Activated naive CD4-positive, alpha-beta T cell treated with anti-CD3 and anti-CD28 coated beads, Interleukin-2, amount 50 U/mL, for 16 hours (primary cell): ENCODE data around the gene BMPER.

Experiments
- DNase-seq: peaks from one replicate; pipeline ENCODE4 v3.0.0-alpha.2; 2020

Gene BMPER

DNA sequence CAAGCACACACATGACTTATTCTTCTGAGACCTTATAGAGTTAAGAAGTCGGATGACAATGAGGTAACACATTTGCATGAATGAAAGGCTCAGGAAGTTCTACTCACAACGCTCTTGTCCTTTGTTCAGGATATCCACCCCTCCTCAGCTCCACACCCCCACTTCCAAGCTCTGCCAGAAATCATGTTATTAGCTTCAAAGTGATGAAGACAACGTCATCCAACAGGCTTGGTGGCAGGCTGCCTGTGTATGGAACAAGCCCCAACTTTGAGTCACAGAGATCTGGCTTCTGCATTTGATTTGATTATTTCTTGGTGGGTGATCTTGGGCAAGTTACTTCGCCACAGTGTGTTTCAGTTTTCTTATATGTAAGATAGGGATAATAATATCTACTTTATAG, 12.4 kb upstream of the BMPER start:
- DNase-seq, result no peak

DNA sequence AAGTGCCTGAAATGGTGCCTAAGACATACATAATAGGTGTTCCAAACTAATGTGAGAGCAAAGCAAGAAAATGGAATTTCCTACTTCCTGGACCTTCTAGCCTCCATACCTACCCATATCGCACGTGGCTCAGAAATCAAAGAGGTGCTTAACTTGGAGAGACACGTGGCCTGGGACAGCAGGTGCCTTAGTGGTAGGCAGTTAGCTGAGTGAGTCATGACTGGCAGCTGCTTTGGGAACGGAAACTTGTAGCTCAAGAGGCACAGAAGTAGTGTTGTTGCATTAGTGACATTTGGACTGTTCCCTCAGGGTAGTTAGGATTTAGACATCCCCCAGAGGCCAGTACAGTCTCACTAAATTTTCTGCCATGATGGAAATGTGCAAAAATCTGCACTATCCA, 12.0 kb upstream of the BMPER start:
- no peak for DNase-seq

DNA sequence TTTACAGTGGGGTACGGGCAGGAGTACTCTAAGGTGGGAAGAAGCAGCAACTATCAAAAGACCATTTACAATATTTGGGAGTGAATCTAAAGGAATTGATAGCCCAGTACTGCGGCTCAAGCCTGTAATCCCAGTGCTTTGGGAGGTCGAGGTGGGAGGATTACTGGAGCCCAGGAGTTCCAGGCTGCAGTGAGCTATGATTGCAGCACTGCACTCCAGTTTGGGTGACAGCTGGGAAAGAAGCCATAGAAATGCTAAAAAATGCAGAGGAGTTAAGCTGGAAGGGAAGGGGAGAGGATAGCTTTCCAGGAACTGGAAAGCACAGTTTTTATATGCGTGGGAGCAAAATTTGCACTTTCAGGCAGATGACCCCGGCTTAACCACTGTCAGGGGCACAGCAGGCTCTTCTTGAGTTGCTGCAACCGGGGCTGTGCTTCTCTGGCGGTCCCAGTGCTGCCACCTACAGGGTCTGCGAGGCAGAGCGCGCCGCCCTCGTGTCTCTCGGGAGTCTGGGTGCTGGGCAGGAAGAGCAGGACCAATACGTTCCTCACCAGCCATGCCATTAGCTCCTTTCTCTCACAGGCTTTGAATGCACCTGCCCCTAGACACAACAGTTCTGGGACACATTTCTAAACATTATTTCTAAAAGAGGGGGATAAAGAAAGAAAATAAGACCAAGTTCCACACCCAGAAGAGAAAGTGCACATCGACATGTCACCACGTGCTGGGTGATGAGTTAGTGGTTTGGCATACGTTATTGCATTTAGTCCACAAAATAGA, 10.1 kb upstream of the BMPER start:
- peak; percentile 70 for DNase-seq

- no peak for DNase-seq
Measured at GRCh38 chr7:33900501-33900900, 4.8 kb upstream of the BMPER start.

GRCh38 chr7:33901199-33901598, 4.1 kb upstream of the BMPER start:
- DNase-seq, result no peak

DNA sequence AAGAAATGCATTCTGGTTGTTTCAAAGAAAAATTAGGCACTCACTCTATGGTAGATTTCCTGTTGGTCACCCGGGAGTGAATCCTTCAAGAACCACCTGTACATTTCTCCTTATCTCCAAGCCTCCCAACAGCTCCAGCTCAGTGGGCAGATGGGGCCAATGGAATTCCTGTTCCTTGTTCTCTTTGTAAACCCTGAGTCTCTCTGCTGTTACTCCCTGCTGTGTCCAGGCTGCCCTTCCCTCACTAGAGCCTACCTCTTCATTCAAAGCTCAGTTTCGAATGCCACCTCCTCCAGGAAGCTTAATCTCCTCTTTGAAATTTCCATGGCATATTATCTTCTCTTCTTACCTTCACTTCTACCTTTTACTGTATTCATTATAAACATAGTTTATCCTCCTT, 3.5 kb upstream of the BMPER start:
- DNase-seq, result no peak

DNA sequence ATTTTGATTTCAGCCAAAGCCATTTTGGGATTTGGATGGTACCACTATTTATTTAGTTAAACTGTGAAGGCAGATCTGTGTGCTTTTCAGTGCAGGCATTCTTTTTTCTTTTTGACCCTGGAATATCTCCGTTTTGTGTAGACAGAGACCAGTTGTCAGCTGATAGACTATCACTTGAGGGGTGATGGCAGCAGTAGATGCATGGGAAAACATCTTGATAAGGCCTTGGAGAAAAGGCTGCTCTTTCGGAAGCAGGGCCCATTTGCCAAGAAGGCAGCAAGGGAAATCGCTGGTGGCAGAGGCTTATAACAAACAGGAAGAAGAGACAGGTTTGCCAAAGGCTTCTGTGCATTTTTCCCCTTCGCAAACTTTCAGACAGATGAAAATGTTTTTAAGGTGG, 2.6 kb upstream of the BMPER start:
- no peak for DNase-seq

GRCh38 chr7:33903791-33904680, 1.3 kb upstream of the BMPER start:
- peak; percentile 16 for DNase-seq

DNA sequence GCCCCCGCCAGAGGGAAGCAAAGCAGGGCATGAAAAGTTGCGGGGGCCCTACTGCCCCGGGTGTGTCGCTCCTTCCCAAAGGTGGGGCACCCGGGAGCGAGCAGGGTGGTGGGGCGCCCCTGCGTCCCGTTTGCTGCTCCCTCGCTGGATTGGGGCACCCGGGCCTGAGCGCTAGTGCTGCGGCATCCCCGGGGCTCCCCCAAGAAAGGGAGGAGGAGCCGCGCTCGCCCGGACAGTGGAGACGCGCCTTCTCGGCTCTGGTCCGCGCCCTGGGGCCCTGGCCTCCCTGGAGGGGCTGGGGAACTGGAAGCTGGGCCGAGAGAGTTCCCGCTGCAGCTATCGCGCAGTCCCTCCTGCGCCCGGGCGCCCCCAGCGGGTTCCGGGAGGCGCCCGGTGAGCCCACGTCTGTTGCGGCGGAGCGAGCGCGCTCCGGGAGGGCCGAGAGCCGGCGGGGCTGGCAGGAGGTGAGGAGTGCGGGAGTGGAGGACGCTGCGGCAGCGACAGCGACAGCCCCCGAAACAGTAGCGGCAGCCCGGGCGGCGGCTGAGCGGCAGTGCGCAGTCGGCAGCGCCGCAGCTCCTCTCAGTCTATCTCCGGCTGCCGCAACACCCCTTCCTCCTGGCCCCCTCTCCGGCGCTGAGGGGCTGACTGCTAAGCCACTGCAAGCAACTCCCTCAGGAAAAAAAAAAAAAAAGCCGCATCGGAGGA, 504 bp upstream of the BMPER start:
- peak; percentile 11 for DNase-seq

- DNase-seq, result no peak
Measured at GRCh38 chr7:33906697-33907096, 1.4 kb downstream of the BMPER start.

DNA sequence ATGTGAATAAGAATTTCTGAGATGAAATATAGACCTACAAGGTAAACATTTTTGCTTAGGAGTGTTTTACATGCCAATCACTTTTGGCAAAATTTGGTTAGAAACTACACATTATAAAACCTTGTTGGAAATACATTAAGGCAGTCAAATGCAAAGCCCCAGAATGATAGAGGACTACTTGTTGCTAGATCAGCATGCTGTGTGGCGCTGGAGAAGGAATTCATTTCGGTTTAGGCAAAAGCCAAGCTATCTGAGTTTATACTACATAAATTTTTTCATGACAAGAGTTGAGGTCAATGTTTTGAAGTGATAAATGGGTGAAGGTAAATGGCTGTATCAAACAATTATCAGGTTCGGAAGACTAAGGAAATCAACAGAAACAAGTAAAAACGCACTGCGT, 2.3 kb downstream of the BMPER start:
- DNase-seq, result no peak

- DNase-seq, result no peak
Measured at GRCh38 chr7:33909318-33909717, 4.0 kb downstream of the BMPER start.

- DNase-seq, result no peak
Measured at GRCh38 chr7:33909755-33910154, 4.4 kb downstream of the BMPER start.

DNA sequence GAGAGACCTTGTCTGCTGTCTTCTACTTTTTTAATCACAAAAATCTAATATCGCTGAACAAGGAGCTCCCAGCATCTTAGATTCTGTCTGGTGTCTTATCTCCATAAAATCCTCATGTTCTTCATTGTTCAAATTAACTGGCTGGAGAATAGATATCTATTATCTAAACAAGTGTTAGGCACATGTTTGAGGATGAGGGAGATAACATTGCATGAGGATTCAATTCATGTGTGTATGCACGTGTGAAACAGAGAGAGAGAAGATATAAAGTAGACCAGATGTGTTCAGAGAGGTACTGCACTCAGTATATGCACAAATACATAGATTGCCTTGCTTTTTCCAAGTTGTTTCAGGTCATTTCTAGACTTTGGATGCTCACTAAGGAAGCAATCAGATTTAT, 5.4 kb downstream of the BMPER start:
- no peak for DNase-seq

- no peak for DNase-seq
Measured at GRCh38 chr7:33916357-33917081, 11.2 kb downstream of the BMPER start.

DNA sequence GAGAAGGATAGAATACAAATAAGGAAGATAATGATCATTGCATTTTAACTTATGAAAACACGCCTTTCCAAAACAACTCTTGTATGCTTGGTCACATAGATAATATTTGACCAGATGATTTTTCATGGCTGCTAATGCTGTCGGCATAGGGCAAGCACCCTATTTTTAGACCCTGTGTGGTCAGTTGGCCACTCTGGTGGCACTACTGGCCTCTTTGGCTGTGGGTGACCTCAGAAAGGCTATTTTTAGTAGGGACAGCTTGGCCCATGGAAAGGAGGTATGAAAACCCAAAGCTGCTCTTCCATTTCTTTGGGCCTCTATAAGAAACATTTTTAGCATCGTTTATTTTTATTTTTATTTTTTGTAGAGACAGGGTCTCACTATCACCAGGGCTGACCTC, 12.3 kb downstream of the BMPER start:
- no peak for DNase-seq

GRCh38 chr7:33918438-33919143, 13.3 kb downstream of the BMPER start:
- DNase-seq, result no peak

GRCh38 chr7:33919449-33919848, 14.1 kb downstream of the BMPER start:
- no peak for DNase-seq

DNA sequence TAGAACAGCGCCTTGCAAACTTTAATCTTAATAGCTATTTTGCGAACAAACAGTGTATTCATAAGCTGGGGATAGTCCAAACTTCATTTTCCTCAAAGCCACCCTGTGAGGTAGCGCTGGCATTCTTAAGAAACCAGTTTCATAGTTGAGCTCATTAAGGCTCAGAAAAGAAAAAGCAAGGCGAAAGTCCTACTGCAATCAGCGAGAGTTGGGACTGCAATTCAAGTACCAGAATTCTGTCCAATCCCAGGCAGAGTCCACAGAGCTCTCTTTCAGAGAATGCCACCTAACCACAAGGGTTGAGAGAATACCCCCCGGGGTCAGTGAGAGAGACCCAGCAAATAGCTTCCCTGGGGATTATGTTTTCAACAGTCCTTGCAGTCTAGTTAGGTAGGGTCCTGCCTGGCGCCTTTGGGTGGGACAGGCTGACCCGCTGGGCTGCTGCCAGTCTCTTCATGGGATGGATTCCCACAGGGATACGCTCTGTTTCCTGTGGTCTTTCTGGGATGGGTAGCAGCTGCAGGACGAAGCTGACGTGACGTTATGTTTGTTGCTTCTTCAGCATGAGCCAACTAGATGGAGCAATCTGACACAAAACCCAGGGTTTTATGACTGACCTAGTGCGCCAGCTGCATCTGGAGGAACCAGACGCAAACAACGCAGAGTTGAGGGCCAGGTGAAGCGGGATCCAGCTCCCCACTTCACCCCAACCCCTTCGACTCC, 16.0 kb downstream of the BMPER start:
- DNase-seq, result no peak

DNA sequence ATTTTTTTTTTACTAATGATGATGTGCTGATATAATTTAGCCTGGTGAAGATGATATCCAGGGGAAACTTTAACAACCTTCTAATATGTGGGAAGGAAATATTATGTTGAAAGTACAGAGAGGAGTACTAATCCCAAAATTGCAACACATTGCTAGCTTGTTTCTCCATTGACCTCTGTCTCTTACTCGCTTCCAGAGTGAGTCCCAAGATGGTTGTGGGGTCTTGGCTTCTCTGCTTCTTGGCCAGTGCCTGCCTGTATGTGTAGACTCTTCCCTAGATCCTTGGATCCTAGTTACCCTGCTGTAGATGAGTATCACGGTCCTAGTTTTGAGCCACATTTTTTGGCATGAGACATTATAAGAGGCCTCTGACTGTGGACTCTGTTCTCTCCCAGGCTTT, 17.5 kb downstream of the BMPER start:
- no peak for DNase-seq

GRCh38 chr7:33923440-33924229, 18.3 kb downstream of the BMPER start:
- DNase-seq, result no peak
